Caki2 (cell line): Measurements from ENCODE around the gene SLC38A6. TPM values are rescaled to one million over a fixed set of nuclear protein-coding genes. Genes with fewer than 3 reads are reported as not detected.
"Not testable (repeated sequence)": the region's sequence is repeated elsewhere in the genome, so short reads cannot be mapped to it uniquely, and the experiment has no call there.

Experiments used
- DNase-seq: peaks from one replicate; pipeline ENCODE4 v3.0.0-alpha.2; 2015; ENCODE audit warnings: low read depth
- in situ Hi-C: cut with HindIII; loops from 2 replicates; pipeline ENCODE4 v1.10.0; 2016; ENCODE audit warnings: low sequenced_read_pairs, low pct_unique_long_range_greater_than_20kb, mixed read lengths
- total RNA-seq: library from RNA; depleted of rRNA; stranded (reverse); fragments of >200 nt; shearing (Covaris generic); gene quantifications from 2 replicates; pipeline ENCODE4 v1.2.3, GENCODE V29; 2014; ENCODE audit warnings: low replicate concordance

The SLC38A6 gene
- total RNA-seq, 1 experiment from 2014 or later: 46.8 TPM

DNA sequence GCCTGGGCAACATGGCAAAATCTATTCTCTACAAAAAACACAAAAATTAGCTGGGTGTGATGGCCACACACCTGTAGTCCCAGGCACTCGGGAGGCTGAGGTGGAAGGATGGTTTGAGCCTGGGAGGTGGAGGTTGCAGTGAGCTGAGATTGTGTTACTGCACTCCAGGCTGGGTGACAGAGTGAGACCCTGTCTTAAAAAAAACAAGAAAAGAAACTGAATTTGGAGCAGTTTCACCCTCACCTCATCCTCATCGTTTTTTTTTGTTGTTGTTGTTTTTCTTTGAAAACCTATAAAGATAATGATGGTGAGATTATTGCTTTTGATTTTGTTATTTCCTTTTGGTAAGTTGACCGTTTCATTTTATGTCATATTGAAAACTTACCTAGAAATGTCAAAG lies 60.7 kb downstream of the SLC38A6 start:
- DNase-seq: no peak
- in situ Hi-C loops: no loop called here

DNA sequence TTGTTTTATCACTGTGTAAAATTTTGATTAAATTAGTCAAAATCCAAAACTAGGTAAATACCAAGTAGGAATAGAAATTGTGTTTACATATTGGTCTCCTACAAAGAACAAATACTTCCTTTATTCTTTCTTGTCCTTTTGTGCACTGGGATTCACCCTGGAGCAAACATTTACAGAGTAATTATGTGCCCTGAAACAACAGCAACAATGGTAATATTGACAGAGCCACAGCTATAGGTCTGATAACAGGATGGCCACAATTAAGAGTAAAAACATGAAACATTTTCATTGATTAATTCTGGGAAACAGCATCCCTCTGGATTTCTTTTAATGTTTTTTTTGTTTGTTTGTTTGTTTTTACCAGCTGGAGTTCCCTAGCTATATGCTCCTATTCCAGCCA lies 61.2 kb downstream of the SLC38A6 start:
- DNase-seq: no peak
- in situ Hi-C loops: no loop called here

GRCh38 chr14:61043506-61043905 lies 62.5 kb downstream of the SLC38A6 start:
- in situ Hi-C loops: no loop called here
- no peak for DNase-seq

GRCh38 chr14:61047021-61047420 lies 66.0 kb downstream of the SLC38A6 start:
- in situ Hi-C loops: no loop called here

GRCh38 chr14:61048640-61049039 lies 67.6 kb downstream of the SLC38A6 start:
- in situ Hi-C loops: no loop called here
- no peak for DNase-seq

More at GRCh38 chr14:61047021-61047420, 66.0 kb downstream of the SLC38A6 start:
- no peak for DNase-seq

DNA sequence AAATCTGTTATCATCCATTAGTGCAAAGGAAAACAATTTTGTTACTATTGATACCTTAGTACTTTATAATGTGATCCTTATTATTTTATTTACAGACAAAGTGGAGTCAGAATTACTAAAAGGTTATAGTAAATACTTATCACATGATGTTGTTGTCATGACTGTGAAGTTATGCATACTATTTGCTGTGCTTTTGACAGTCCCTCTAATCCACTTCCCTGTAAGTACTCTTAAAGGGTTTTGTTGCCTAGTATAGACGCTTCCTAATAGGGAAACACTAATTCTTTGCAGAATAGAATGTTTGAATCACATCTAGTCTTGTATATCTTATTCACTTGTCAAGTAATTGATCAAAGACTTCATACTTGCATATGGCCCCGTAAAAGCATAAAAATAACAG lies 69.4 kb downstream of the SLC38A6 start:
- in situ Hi-C loops: no loop called here
- DNase-seq: no peak

GRCh38 chr14:61051051-61051450 lies 70.0 kb downstream of the SLC38A6 start:
- no peak for DNase-seq
- in situ Hi-C loops: no loop called here

DNA sequence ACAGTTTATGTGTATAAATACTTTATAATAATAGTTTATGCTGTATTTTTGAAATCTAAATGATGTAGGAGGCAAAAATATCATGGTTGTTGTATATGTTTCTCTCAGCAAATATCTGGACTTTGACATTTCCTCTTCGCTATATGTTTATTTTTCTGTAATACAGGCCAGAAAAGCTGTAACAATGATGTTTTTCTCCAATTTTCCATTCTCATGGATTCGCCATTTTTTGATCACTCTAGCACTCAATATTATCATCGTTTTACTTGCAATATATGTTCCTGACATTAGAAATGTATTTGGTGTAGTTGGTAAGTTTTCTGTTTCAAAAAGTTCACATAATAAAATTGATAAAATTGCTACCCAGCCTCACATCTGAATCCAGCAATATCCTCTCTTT lies 70.6 kb downstream of the SLC38A6 start:
- in situ Hi-C loops: no loop called here
- no peak for DNase-seq

DNA sequence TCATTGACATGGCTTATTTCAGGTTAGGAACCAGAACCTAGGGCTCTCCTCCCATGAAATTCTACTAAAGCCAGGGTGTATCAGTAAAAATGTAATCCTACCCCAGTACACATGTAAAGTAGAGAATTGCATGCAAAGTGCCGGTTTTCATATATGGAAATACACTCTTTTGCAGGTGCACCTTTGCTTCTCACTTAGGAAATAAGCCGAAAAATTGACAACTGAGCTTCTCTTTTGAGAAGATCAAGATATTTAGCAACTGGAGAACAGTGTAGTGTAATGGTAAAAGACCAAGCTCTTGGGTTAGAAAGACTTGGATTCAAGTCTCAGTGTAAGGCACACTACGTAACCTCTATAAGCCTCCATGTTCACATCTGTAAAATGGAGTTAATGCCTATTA lies 82.4 kb downstream of the SLC38A6 start:
- no peak for DNase-seq
- in situ Hi-C loops: no loop called here

GRCh38 chr14:61064210-61064609 lies 83.2 kb downstream of the SLC38A6 start:
- no peak for DNase-seq
- in situ Hi-C loops: no loop called here

DNA sequence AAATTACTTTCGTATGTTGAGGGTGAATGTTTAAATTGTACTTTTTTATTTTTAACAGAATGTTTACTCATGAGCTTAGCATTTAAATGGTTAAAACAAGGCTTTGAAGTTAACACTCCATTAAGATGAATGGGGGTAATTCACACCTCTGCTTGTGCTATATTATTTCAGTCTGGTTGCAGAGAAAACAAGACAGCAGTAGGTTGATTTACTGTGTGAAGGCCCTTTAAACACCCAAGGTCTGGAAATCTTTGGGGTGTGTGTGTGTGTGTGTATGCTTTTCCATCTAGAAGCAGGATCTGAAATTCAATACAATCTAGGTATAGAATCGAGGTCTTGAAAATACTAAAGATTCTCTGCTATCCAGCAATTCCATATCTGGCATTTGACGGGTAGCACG lies 83.8 kb downstream of the SLC38A6 start:
- DNase-seq: no peak
- in situ Hi-C loops: no loop called here

DNA sequence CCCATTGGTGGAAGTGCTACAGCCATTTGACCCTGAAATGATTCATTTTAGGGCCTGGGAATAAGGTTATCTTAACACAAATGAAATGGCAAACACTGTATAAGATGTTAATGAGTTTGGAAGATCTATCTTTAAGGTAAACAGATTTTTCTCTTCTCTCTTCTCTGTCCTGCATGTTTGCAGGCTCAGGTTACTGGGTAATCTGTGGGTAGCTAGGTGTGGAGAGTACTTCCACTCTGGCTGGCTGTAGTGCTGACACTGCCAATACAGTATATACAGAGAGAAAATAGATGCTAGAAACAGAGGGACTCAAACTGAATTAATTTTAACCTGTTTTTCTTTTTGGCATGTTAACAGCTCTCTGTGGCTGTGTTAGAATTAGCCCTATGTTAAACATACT lies 84.6 kb downstream of the SLC38A6 start:
- DNase-seq: no peak
- in situ Hi-C loops: no loop called here

DNA sequence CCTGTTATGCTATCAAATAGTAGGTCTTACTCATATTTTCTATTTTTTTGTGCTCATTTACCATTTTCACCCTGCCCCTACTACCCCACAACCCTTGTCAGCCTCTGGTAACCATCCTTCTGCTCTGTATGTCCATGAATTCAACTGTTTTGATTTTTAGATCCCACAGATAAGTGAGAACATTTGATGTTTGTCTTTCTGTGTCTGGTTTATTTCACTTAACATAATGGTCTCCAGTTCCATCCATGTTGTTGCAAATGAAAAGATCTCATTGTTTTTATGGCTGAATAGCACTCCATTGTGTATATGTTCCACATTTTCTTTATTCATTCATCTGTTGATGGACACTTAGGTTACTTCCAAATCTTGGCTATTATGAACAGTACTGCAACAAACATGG lies 91.4 kb downstream of the SLC38A6 start:
- DNase-seq, in situ Hi-C loops: not testable (repeated sequence)

DNA sequence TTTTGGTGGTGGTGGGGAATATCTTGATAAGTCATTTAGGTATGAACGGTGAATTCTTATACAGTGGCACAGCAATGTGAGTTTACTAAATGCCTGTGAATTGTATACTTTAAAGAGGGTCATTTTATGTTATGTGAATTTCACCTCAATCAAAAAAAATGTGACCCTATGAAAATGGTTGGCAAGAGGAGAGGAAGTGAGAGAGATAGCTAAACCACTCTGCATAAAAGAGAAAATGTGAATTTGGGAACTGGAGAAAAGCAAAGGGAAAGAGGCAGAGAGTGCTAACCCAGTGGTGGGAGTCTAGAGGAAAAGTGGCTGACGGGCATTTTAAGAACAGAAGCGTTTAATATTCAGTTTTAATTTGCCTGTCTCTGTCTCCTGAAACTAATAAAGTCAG lies 93.8 kb downstream of the SLC38A6 start:
- in situ Hi-C loops: no loop called here
- DNase-seq: no peak

DNA sequence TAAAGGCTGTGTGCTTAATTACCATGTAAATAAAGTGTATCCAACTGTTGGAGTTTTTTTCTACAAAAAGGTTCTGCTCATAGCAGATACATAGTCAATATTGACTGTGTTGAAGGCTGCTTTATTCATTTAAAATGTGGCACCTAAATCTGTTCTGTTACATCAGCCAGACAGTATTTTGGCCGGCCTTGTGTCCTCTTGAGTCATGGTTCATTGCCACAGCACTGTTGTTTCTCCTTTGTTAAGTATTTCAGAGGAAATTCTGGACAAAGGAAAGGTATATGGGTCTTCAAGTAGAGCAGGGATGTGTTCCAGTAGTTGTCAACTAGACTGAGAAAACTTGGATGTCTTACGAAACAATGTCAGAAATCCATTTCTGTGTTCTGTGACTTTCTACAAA lies 95.5 kb downstream of the SLC38A6 start:
- in situ Hi-C loops: no loop called here
- no peak for DNase-seq

GRCh38 chr14:61077437-61077836 lies 96.4 kb downstream of the SLC38A6 start:
- in situ Hi-C loops: no loop called here
- DNase-seq: no peak

DNA sequence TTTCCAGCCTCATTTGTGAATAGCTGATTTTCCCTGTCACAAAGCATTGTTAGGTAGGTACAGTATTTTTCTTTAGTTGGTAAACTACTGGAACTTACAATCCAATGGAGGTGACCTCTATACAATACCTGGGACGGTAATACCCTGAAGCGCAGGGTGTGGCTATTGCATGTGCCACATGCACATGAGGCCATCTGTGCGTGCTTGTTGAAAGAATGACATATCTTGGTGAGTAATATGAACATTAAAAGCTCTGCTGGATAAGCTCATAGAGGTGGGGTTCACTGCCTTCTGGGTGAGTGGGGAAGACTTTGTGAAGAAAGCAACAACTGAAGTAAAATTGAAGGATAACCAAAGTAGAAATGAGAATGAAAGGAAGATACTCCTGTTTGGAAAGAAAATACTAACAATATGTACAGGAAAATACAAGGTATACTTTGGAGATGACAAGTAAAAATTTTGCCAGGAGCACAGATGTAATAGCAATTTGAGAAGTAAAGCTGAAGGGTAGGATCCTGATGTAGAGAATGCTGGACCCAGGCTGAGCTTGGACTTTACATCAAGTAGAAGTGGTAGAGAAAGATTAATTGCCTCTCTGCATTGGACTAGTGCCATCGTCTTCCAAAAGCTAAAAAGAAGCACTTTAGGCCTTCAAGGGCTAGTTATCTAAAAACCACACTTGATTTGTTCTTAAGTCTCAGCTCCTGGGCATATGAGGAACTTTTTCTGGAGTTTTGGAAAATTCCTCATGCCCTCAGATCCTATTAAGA lies 97.1 kb downstream of the SLC38A6 start:
- in situ Hi-C loops: no loop called here
- DNase-seq: no peak

DNA sequence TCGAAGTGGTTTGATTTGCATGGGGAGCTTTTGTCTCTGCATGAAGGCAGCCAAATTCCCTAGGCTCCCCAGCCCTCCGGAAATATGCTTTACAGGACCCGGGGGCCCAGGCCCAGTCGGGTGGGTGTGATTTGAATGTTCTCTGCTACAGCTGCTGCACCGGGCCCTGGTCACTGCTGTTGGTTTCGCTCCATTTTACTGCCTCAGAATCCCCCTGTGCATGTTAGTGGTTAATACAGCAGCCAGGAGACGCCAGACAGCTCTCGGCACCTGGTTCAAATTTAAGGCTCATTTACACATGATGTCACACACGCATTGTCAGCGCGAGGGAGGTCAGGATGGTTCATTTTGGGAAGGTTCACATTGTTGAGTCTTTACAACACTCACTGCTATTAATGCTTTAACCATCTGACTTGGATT lies 99.6 kb downstream of the SLC38A6 start:
- in situ Hi-C loops: no loop called here
- DNase-seq: no peak

- no peak for DNase-seq
- in situ Hi-C loops: no loop called here
Measured at GRCh38 chr14:61088081-61088480, 107.0 kb downstream of the SLC38A6 start.

DNA sequence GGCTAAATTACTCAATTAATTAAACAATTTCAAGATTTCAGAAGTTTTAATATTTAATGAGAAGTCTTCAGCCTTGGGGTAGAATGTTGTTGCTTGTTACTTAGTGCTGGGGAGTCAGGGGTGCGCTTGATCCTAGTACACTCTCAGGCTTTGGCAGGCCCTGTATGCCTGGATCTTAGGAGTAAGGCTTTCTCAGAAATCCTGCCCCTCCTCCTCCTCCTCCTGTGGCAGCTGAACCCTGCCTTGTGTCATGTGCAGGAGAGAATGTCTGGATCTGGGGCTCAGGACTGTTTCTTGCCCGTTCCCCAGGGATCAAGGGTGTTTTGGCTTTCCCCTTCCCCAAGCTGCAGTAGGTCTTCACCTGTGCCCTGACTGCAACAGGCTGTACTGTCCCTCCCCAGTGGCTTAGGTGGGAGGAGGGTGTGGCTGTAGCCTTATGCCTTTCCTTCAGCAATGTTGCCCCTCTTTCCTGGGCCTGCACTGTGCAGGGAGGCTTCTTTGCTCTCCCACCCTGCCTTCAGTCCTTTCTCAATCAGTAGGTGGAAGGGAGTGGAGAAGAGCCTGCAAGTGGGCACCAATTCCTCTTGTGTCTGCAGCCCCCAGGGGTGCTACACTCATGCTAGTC lies 108.2 kb downstream of the SLC38A6 start:
- in situ Hi-C loops: no loop called here
- DNase-seq: no peak
